ENCODE results near the gene THOC6. TPM values are rescaled to one million over a fixed set of nuclear protein-coding genes. Genes with fewer than 3 reads are reported as not detected.

THOC6 gene
- polyA plus RNA-seq (2011; rRNA removed) (11.0 and 20.5 TPM in 2 replicates), polyA minus RNA-seq (2011; rRNA and poly(A)+ RNA removed) (11.3 and 15.4 TPM in 2 replicates)

DNA sequence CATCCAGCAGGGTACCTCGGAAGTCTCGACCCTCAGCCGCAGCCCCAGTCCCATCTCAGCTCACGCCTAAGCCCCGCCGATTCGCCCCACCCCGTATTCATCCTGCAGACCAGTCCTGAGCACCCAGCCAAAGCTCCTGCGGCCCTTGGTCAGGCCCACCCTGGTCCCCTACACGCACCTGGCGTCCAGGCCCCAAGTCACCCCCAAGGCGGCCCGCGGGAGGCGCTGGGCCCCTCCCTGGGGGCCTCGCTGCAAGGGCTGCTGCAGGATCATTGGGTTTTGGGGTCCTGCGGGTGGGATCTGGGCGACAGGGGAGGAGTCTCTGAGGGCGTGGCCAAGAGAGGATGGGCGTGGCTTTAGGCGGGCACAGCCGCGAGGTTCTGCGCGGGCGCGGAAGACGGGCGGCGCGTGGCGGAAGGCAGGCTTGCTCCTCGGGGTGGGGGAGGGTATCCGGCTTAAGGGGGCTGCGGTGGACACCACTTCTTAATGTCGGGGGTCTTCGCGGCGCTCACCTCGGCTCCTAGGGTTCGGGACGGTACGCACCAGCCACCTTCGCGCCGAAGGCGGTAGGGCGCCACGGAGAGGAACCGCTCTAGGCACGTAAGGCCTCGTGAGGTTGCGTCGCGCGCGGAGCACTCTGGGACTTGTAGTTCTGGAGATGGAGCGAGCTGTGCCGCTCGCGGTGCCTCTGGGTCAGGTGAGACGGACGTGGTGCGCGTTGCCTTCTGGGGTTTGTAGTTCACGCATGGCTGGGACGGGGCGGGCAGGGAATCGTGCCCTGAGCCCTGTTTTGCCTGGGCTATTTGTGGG is at the start of gene THOC6, which contains the start of gene HCFC1R1:
THOC6 (plus strand) TSS at position 367 of the 810 bp plus-strand sequence; CDS start at position 659, 292 bp downstream.
HCFC1R1 (minus strand) TSS at position 274 of the 810 bp plus-strand sequence; CDS start at position 273, 1 bp downstream.
- ChIA-PET CTCF (interaction anchor here (0.8 to 6.3 kb wide), 6 partner anchors 8 to 106 kb away, joined by 3 to 78 read pairs (median 4); partner anchors contain the start of gene CLDN9), POLR2A (interaction anchor here (0.5 kb wide), 1 partner anchor 76 kb away, joined by 4 read pairs; no protein-coding TSS in a partner anchor)
- H3K27me3 ChIP-seq (ENCODE audit: control insufficient read depth, insufficient read depth, low read length) = peaks cover under 1% of the 10 kb centered on the region; the same call in 1 of the 2 replicates
- H3K4me3 ChIP-seq (ENCODE audit: low read depth, low read length) = peak within 1 kb of the TSS; percentile 59
- H3K36me3 ChIP-seq (ENCODE audit: control insufficient read depth, insufficient read depth, low read length) = peaks cover 28% of the 10 kb centered on the region
- DNase-seq (ENCODE audit: low read depth) = peak; percentile 88
- no peak for TF ChIP-seq CTCF (IDR thresholded peaks at IDR 0.05; ENCODE audit: insufficient read depth, low read depth, low read length)

GRCh38 chr16:2974319-2975056 is 49.3 kb upstream of the THOC6 start:
- ChIA-PET CTCF (interaction anchor here (1.0 to 1.1 kb wide), 4 partner anchors 12 to 135 kb away, joined by 3 to 5 read pairs (median 4); no protein-coding TSS in a partner anchor), POLR2A (no interaction called here)
- DNase-seq (ENCODE audit: low read depth) = no peak
- no peak overlapping the region for H3K4me3 ChIP-seq (ENCODE audit: low read depth, low read length)
- TF ChIP-seq CTCF (IDR thresholded peaks at IDR 0.05; ENCODE audit: insufficient read depth, low read depth, low read length) = no peak
- H3K27me3 ChIP-seq (ENCODE audit: control insufficient read depth, insufficient read depth, low read length) = no peaks in the 10 kb centered on the region
- H3K36me3 ChIP-seq (ENCODE audit: control insufficient read depth, insufficient read depth, low read length) = no peaks in the 10 kb centered on the region; the same call in 1 of the 2 replicates

DNA sequence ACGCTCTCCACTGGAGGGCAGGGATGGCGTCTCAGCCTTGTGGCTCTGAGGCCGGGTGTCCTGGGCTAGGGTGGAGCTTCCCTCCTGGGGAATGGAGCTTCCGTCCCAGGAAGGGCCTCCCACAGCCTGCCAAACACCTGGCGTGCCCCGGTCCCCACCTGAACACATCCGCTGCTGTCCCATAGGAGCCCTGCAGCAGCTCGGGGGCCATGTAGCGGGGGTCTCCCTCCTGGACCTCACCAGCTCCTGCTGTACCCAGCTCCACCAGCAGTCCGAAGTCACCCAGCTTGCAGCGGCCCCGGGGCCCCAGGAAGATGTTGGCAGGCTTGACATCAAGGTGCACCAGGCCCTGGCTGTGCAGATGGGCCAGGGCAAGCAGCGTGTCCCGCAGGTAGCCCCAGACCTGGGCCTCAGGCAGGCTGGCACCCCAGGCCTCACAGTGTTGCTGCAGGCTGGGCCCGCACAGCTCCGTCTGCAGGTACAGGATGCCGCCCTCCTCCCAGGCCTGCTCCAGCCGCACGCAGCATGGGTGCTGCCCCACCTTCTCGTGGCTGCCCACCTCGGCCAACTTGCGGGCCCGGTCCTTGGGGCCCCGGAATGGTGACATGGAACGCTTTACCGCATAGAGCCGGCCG is 48.6 kb upstream of the THOC6 start:
- DNase-seq (ENCODE audit: low read depth) = no peak
- TF ChIP-seq CTCF (IDR thresholded peaks at IDR 0.05; ENCODE audit: insufficient read depth, low read depth, low read length) = no peak
- H3K27me3 ChIP-seq (ENCODE audit: control insufficient read depth, insufficient read depth, low read length) = no peaks in the 10 kb centered on the region
- POLR2A ChIA-PET = no interaction called here
- CTCF ChIA-PET = interaction anchor here (1.0 to 1.1 kb wide), 2 partner anchors 13 to 136 kb away, joined by 3 to 4 read pairs; no protein-coding TSS in a partner anchor
- H3K36me3 ChIP-seq (ENCODE audit: control insufficient read depth, insufficient read depth, low read length) = no peaks in the 10 kb centered on the region; the same call in 1 of the 2 replicates
- H3K4me3 ChIP-seq (ENCODE audit: low read depth, low read length) = no peak overlapping the region

DNA sequence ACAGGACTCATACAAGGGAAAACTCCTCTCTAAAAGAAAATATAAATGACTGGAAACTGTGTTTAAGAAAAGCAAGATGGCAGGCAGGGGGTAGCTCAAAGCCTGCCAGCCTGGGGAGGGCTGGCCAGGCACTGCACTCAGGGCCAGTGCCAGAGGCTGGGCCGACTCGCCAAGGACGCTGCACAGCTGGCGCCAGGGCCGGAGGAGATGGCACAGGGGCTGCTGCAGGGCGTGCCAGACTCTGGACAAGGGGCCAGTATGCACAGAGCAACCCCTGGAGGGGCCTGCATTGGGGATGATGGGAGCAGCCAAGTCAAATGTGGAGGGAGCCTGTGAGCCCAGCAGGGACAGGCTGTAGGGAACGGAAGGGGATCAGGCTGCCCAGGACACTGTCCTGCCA is 47.6 kb upstream of the THOC6 start:
- ChIA-PET CTCF (interaction anchor here (0.6 kb wide), 1 partner anchor 11 kb away, joined by 3 read pairs; no protein-coding TSS in a partner anchor), POLR2A (no interaction called here)
- Histone ChIP-seq H3K27me3 (ENCODE audit: control insufficient read depth, insufficient read depth, low read length) (no peaks in the 10 kb centered on the region), H3K36me3 (ENCODE audit: control insufficient read depth, insufficient read depth, low read length) (no peaks in the 10 kb centered on the region; the same call in 1 of the 2 replicates), H3K4me3 (ENCODE audit: low read depth, low read length) (no peak overlapping the region)
- TF ChIP-seq CTCF (IDR thresholded peaks at IDR 0.05; ENCODE audit: insufficient read depth, low read depth, low read length) = no peak
- DNase-seq (ENCODE audit: low read depth) = no peak

Data from BJ (cell line).